ENCODE data around the gene LRRC9.

The LRRC9 gene

GRCh38 chr14:59919570-59920377 lies at the start of gene LRRC9:
Gene LRRC9 (plus strand): TSS chr14:59920144.
- TF ChIP-seq GATA3 (IDR thresholded peaks at IDR 0.05; ENCODE audit: low read depth, low read length) (no peak), GATA2 (IDR thresholded peaks at IDR 0.05; ENCODE audit: low read depth, low read length) (no peak)

GRCh38 chr14:59870277-59871165 lies 49.4 kb upstream of the LRRC9 start, which contains the start of gene RTN1:
Gene RTN1 (minus strand): TSS chr14:59870776. CDS start chr14:59870630, 146 bp downstream.
- no peak for TF ChIP-seq GATA3 (IDR thresholded peaks at IDR 0.05; ENCODE audit: low read depth, low read length)
- no peak for TF ChIP-seq GATA2 (IDR thresholded peaks at IDR 0.05; ENCODE audit: low read depth, low read length)

DNA sequence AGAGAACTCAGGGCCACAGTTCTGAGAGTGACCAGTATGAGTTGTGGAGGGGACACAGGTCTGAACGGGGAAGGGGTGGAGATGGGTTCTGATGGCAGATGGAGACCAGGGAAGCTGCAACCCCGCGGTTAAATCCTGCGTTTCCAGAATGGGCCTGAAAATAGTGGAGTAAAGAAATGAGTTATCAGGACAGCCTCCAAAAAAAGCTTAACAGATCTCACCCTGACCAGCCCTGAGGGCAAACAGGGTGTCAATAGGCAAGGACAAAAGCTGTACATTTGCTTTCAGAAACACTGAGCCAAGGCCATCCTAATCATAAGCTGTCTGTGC lies 48.8 kb upstream of the LRRC9 start:
- TF ChIP-seq GATA3 (IDR thresholded peaks at IDR 0.05; ENCODE audit: low read depth, low read length) = no peak
- TF ChIP-seq GATA2 (IDR thresholded peaks at IDR 0.05; ENCODE audit: low read depth, low read length) = no peak

DNA sequence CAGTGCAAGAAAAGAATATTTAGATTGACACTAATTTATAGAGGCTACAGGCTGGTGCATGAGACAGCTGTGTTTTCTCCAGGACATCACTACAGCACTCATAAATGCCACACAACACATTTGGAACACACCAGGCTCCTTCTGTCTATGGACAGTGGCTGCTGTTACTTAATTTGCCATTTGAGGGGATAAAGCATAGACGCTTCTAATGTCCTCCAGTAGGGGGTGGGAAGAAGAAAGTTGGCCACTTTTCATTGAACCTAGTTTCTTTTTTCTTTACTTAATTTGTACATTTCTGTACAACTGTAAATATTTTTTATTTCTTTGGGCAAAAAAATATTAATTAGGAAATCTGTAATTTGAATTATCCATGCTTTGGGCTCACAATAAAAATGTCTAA lies 37.0 kb upstream of the LRRC9 start:
- no peak for TF ChIP-seq GATA2 (IDR thresholded peaks at IDR 0.05; ENCODE audit: low read depth, low read length)
- TF ChIP-seq GATA3 (IDR thresholded peaks at IDR 0.05; ENCODE audit: low read depth, low read length) = no peak

- TF ChIP-seq GATA3 (IDR thresholded peaks at IDR 0.05; ENCODE audit: low read depth, low read length) (no peak), GATA2 (IDR thresholded peaks at IDR 0.05; ENCODE audit: low read depth, low read length) (no peak)
These were observed 29.3 kb upstream of the LRRC9 start for GRCh38 chr14:59890676-59891075.

GRCh38 chr14:59895721-59896120 lies 24.2 kb upstream of the LRRC9 start:
- TF ChIP-seq GATA2 (IDR thresholded peaks at IDR 0.05; ENCODE audit: low read depth, low read length) (no peak), GATA3 (IDR thresholded peaks at IDR 0.05; ENCODE audit: low read depth, low read length) (no peak)

- no peak for TF ChIP-seq GATA3 (IDR thresholded peaks at IDR 0.05; ENCODE audit: low read depth, low read length)
- TF ChIP-seq GATA2 (IDR thresholded peaks at IDR 0.05; ENCODE audit: low read depth, low read length) = no peak
These were observed 22.1 kb upstream of the LRRC9 start for GRCh38 chr14:59897757-59898383.

- TF ChIP-seq GATA3 (IDR thresholded peaks at IDR 0.05; ENCODE audit: low read depth, low read length) (no peak), GATA2 (IDR thresholded peaks at IDR 0.05; ENCODE audit: low read depth, low read length) (no peak)
These were observed 19.4 kb upstream of the LRRC9 start for GRCh38 chr14:59900556-59900955.

GRCh38 chr14:59904184-59904583 lies 15.8 kb upstream of the LRRC9 start:
- no peak for TF ChIP-seq GATA2 (IDR thresholded peaks at IDR 0.05; ENCODE audit: low read depth, low read length)
- TF ChIP-seq GATA3 (IDR thresholded peaks at IDR 0.05; ENCODE audit: low read depth, low read length) = no peak

DNA sequence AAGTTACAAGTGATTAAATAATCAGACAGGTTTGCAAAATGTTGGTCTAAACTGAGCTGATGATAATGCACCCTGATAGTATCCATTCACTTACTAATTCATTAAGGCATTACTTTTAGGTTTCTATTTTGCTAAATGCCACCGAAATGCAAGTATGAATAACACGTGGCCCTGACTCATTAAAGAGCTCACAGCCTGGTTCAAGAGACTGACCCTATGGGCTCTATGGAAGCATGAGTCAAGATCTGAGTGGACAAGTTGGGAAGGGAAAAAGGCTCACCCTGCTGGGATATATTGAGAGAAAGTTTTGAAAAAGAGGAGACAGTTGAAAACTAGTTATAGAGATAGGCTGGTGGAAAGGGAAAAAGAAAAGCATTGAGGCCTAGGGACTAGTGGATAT lies 14.8 kb upstream of the LRRC9 start:
- TF ChIP-seq GATA3 (IDR thresholded peaks at IDR 0.05; ENCODE audit: low read depth, low read length) (no peak), GATA2 (IDR thresholded peaks at IDR 0.05; ENCODE audit: low read depth, low read length) (no peak)

GRCh38 chr14:59912443-59912842 lies 7.5 kb upstream of the LRRC9 start:
- no peak for TF ChIP-seq GATA3 (IDR thresholded peaks at IDR 0.05; ENCODE audit: low read depth, low read length)
- no peak for TF ChIP-seq GATA2 (IDR thresholded peaks at IDR 0.05; ENCODE audit: low read depth, low read length)

- TF ChIP-seq GATA3 (IDR thresholded peaks at IDR 0.05; ENCODE audit: low read depth, low read length) (no peak), GATA2 (IDR thresholded peaks at IDR 0.05; ENCODE audit: low read depth, low read length) (no peak)
These were observed 6.8 kb upstream of the LRRC9 start for GRCh38 chr14:59913187-59913586.

- TF ChIP-seq GATA3 (IDR thresholded peaks at IDR 0.05; ENCODE audit: low read depth, low read length) (no peak), GATA2 (IDR thresholded peaks at IDR 0.05; ENCODE audit: low read depth, low read length) (no peak)
These were observed 947 bp upstream of the LRRC9 start for GRCh38 chr14:59918824-59919569.

DNA sequence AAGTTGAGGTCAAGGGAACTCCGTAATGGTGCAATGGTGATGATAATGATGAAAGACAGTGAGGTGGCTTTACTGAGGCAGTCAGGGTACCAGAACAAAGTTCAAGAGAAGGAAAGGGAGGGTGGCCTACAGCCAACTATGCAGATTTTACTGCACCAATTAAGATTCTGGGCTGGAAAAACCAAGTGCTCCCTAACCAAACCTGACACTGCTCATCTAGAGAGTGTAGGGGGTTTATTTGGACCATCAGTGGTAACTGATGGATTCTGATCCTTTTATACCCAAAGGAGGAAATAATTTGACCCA lies 387 bp downstream of the LRRC9 start:
- TF ChIP-seq GATA3 (IDR thresholded peaks at IDR 0.05; ENCODE audit: low read depth, low read length) = no peak
- no peak for TF ChIP-seq GATA2 (IDR thresholded peaks at IDR 0.05; ENCODE audit: low read depth, low read length)

All from SH-SY5Y (cell line).